GM21786 (cell line): Measurements from ENCODE around the gene OPN1MW3.
"Not testable (repeated sequence)": the region's sequence is repeated elsewhere in the genome, so short reads cannot be mapped to it uniquely, and the experiment has no call there.

Source experiments
- ATAC-seq: cut with Tn5 transposase; IDR thresholded peaks from one replicate; pipeline ENCODE4 v1.9.1; 2021; ENCODE audit not compliant: unreplicated experiment

OPN1MW3 gene

GRCh38 chrX:154257282-154257681 lies at the start of gene OPN1MW3:
Gene OPN1MW3, plus strand, starts transcription at chrX:154257582. Its CDS starts 38 bp downstream, at chrX:154257620.
- not testable (repeated sequence) for ATAC-seq

- not testable (repeated sequence) for ATAC-seq
Observed at GRCh38 chrX:154209670-154210418, 47.5 kb upstream of the OPN1MW3 start.

GRCh38 chrX:154211057-154211456 lies 46.3 kb upstream of the OPN1MW3 start:
- ATAC-seq = not testable (repeated sequence)

GRCh38 chrX:154211499-154211898 lies 45.9 kb upstream of the OPN1MW3 start:
- ATAC-seq = not testable (repeated sequence)

GRCh38 chrX:154219456-154219855 lies 37.9 kb upstream of the OPN1MW3 start, which contains the start of gene OPN1MW2:
Gene OPN1MW2, plus strand, starts transcription at chrX:154219756. Its CDS starts 60 bp downstream, at chrX:154219816.
- ATAC-seq = not testable (repeated sequence)

GRCh38 chrX:154225292-154225691 lies 32.1 kb upstream of the OPN1MW3 start:
- not testable (repeated sequence) for ATAC-seq

GRCh38 chrX:154226706-154227105 lies 30.7 kb upstream of the OPN1MW3 start:
- not testable (repeated sequence) for ATAC-seq

GRCh38 chrX:154231443-154231842 lies 25.9 kb upstream of the OPN1MW3 start:
- ATAC-seq = not testable (repeated sequence)

- not testable (repeated sequence) for ATAC-seq
Observed at GRCh38 chrX:154233620-154234019, 23.8 kb upstream of the OPN1MW3 start.

- ATAC-seq = not testable (repeated sequence)
Observed at GRCh38 chrX:154238939-154239559, 18.3 kb upstream of the OPN1MW3 start.

GRCh38 chrX:154239982-154240503 lies 17.3 kb upstream of the OPN1MW3 start:
- not testable (repeated sequence) for ATAC-seq

GRCh38 chrX:154247377-154248045 lies 9.9 kb upstream of the OPN1MW3 start:
- peak; percentile 75 for ATAC-seq

- not testable (repeated sequence) for ATAC-seq
Observed at GRCh38 chrX:154248076-154248475, 9.3 kb upstream of the OPN1MW3 start.

- not testable (repeated sequence) for ATAC-seq
Observed at GRCh38 chrX:154258711-154259110, 1.3 kb downstream of the OPN1MW3 start.

GRCh38 chrX:154263072-154263471 lies 5.7 kb downstream of the OPN1MW3 start:
- ATAC-seq = not testable (repeated sequence)

- ATAC-seq = not testable (repeated sequence)
Observed at GRCh38 chrX:154269245-154269644, 11.9 kb downstream of the OPN1MW3 start.

GRCh38 chrX:154284489-154285338 lies 27.3 kb downstream of the OPN1MW3 start:
- ATAC-seq = not testable (repeated sequence)

GRCh38 chrX:154286406-154286805 lies 29.0 kb downstream of the OPN1MW3 start:
- not testable (repeated sequence) for ATAC-seq

GRCh38 chrX:154294791-154295574 lies 37.6 kb downstream of the OPN1MW3 start, which contains the start of gene TEX28:
Gene TEX28, minus strand, starts transcription at chrX:154295124. Its CDS starts 3,007 bp downstream, at chrX:154292117.
- ATAC-seq = no peak
